ENCODE data around the gene QRSL1. TPM values are rescaled to one million over a fixed set of nuclear protein-coding genes. Genes with fewer than 3 reads are reported as not detected.

Gene QRSL1
- total RNA-seq, 1 donor from 2014 or later, result 24.2 TPM

DNA sequence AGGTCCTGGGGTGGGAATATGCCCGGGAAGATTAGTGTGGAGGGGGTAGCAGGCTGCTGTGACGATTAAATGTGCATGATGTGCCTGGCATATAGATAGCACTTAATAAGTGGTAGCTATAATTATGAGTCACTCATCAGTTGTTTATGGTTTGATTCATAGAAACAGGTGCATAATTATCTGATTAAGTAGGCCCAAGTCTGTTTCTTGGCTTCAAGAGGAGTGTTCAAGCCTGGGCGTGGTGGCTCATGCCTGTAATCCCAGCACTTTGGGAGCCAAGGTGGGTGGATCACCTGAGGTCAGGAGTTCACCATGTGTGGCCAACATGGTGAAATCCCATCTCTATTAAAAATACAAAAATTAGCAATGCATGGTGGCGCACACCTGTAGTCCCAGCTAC, 74.9 kb downstream of the QRSL1 start:
- Mint-ChIP-seq H3K4me1 (no peaks in the 10 kb centered on the region), H3K36me3 (ENCODE audit: low read depth) (no peaks in the 10 kb centered on the region), H3K4me3 (no peak overlapping the region), H3K27ac (no peak overlapping the region), H3K27me3 (peaks cover 2% of the 10 kb centered on the region), H3K9me3 (peaks cover 13% of the 10 kb centered on the region)
- intact Hi-C loops (cut with micrococcal nuclease), result no loop called here
- DNase-seq, result no peak

DNA sequence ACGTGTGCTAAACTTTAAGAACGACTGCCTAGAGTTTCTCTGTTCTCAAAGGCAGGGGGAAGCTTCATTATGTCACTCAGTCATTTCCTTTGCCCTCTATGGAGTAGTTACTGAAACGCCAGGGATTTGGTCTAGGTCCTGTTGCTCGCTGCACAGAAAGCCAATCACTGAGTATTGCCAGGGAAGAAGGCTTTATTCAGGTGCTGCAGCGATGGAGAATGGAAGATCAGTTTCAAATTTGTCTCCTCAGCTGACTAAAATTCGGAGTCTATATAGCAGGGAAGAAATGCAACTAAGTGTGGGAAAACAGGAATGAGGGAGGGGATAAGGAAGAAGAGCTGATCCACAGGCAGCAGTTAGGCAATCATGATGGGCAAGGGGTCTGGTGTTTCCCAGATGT, 75.8 kb downstream of the QRSL1 start:
- H3K4me1 Mint-ChIP-seq, result no peaks in the 10 kb centered on the region
- intact Hi-C loops (cut with micrococcal nuclease), result no loop called here

DNA sequence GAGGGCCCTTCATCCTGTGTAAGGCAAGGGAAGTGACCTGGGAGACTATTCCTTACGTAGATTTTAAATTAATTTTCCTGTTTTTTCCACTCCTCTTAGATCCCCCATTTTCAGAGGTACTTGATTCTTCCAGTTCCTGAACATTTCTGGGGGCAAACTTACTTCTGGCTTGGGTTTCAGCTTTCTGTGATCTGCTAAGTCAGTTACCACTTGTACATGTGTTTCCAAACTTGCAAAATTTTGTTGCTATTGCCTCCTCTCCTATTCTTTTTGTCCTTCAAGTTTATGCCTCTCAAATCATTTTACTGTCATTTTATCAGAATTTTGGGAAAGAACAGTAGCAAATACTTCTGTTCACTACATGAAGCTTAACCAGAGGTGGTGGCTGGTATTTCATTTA, 81.2 kb downstream of the QRSL1 start:
- no peak overlapping the region for H3K4me3 Mint-ChIP-seq
- H3K36me3 Mint-ChIP-seq (ENCODE audit: low read depth), result no peaks in the 10 kb centered on the region
- intact Hi-C loops (cut with micrococcal nuclease), result no loop called here
- DNase-seq, result no peak
- H3K9me3 Mint-ChIP-seq, result peaks cover 3% of the 10 kb centered on the region
- no peaks in the 10 kb centered on the region for H3K4me1 Mint-ChIP-seq
- H3K27ac Mint-ChIP-seq, result no peak overlapping the region
- H3K27me3 Mint-ChIP-seq, result peaks cover 9% of the 10 kb centered on the region

More for the DNA sequence above, 75.8 kb downstream of the QRSL1 start:
- Mint-ChIP-seq H3K4me3 (no peak overlapping the region), H3K9me3 (peaks cover 13% of the 10 kb centered on the region), H3K36me3 (ENCODE audit: low read depth) (no peaks in the 10 kb centered on the region), H3K27ac (no peak overlapping the region), H3K27me3 (peaks cover 2% of the 10 kb centered on the region)
- no peak for DNase-seq

DNA sequence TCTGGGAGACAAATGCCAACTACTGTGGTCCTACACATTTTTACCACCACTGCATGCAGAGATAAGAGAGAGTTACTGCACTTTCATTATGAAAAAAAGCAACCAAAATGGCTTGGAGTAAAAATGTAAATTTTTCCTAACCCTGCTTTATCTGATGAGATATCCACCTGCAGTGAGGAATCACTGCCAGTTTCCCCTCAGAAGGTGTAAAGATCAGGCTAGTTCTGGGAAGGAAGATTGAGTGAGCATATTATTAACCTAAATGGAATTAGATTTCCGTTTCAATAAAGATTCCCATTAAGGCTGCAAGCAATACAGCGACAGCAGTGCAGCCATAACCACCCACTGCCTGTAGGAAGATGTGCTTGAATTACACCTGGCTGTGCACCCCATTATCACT, 84.9 kb downstream of the QRSL1 start:
- peaks cover 15% of the 10 kb centered on the region for H3K27me3 Mint-ChIP-seq
- H3K27ac Mint-ChIP-seq, result no peak overlapping the region
- H3K36me3 Mint-ChIP-seq (ENCODE audit: low read depth), result no peaks in the 10 kb centered on the region
- H3K4me3 Mint-ChIP-seq, result no peak overlapping the region
- no peaks in the 10 kb centered on the region for H3K9me3 Mint-ChIP-seq
- intact Hi-C loops (cut with micrococcal nuclease), result no loop called here
- no peak for DNase-seq
- H3K4me1 Mint-ChIP-seq, result no peaks in the 10 kb centered on the region

DNA sequence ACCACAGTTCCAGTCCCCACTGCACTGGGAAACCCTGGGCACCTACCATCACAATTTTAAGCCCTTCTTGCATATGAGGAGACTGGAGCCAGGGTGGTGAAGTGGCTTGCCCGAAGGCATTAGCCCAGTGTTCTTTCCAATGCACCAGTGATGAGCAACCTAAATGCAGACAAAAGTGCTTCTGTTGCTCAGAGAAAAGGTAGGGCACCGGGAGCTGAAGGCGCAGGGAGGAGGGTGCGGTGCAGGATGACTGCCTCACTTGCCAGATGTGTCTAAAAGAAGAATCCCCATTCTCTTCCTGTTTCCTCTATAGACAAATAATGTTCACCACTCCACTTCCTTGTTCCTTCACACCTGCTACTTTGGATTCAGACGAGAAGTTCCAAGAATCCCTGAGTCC, 86.5 kb downstream of the QRSL1 start:
- DNase-seq, result no peak
- Mint-ChIP-seq H3K36me3 (ENCODE audit: low read depth) (no peaks in the 10 kb centered on the region), H3K4me3 (no peak overlapping the region), H3K27me3 (peaks cover 15% of the 10 kb centered on the region), H3K4me1 (no peaks in the 10 kb centered on the region), H3K9me3 (no peaks in the 10 kb centered on the region), H3K27ac (no peak overlapping the region)
- intact Hi-C loops (cut with micrococcal nuclease), result no loop called here

DNA sequence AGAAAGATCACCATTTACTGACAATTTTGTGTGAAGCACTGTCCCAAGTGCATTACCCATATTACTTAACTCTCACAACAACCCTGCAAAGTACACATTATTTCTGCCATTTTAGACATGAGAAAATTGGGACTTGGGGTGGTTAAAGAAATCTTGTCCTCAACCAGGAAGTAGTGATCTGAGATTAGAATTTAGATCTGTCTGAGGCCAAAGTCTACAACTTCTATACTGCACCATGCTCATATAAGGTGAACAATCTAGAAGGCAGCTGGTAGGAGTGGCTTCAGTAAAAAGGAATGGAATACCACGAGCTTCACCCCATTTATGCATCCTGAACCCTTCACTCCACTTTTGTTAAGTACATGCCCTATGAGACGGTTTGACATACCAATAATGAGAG, 87.6 kb downstream of the QRSL1 start:
- Mint-ChIP-seq H3K27ac (no peak overlapping the region), H3K36me3 (ENCODE audit: low read depth) (no peaks in the 10 kb centered on the region), H3K9me3 (no peaks in the 10 kb centered on the region), H3K4me3 (no peak overlapping the region), H3K4me1 (no peaks in the 10 kb centered on the region), H3K27me3 (peaks cover 15% of the 10 kb centered on the region)
- intact Hi-C loops (cut with micrococcal nuclease), result no loop called here
- no peak for DNase-seq

Other genes with a start within 250 kb of the QRSL1 start
- 7.2 and 8.0 TPM in 2 replicates for gene RTN4IP1, start 80 bp upstream of the QRSL1 start, total RNA-seq